Measurements from ENCODE around the gene SSUH2.
"Not testable (repeated sequence)": the region's sequence is repeated elsewhere in the genome, so short reads cannot be mapped to it uniquely, and the experiment has no call there.

The SSUH2 gene

DNA sequence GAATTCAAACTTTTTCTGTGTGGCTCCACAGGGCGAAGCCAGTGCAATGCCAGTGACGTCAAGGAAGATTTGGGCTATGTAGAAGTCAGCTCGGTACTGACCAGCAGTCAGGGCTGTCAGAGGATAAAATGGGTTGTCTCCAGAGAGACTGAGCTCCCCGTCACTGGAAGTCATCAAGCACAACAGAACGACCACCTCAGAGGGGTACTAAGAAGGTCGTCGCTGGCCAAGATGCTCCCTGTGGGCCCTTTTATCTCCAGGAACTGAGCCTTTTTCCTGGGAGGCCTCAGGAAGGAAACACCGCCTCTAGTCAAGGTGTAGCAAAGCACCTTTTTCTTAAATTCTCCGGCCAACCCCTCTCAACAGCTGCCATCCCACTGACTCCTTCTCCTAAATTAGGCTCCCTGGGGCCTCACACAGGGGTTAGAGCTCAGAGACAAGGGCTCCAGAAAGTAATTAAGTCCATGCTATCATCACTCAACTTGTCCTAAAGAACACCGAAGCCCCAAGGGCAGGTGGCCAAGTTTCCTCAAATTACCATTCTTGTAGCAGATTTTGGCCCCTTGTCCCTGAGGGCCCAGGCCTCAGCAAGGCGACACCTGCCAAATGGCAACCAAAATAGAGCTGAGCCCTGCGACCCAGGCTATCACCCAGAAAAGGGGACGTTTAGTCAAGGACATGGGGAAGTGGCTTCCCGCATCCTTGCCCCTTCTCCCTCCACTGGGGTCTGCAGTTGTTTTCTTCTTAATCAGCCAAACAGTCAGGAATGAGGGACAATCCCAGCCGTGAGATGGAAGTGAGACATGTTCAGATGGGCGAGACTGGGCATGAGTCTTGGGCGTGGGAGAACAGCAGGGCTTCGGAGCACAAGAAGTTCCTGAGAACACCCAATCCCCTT is 48.0 kb downstream of the SSUH2 start:
- Mint-ChIP-seq H3K27ac (no peak overlapping the region), H3K27me3 (no peaks in the 10 kb centered on the region), H3K9me3 (no peaks in the 10 kb centered on the region), H3K4me3 (no peak overlapping the region), H3K36me3 (ENCODE audit: low read depth) (no peaks in the 10 kb centered on the region), H3K4me1 (ENCODE audit: low read depth) (no peaks in the 10 kb centered on the region)
- no peak for DNase-seq

DNA sequence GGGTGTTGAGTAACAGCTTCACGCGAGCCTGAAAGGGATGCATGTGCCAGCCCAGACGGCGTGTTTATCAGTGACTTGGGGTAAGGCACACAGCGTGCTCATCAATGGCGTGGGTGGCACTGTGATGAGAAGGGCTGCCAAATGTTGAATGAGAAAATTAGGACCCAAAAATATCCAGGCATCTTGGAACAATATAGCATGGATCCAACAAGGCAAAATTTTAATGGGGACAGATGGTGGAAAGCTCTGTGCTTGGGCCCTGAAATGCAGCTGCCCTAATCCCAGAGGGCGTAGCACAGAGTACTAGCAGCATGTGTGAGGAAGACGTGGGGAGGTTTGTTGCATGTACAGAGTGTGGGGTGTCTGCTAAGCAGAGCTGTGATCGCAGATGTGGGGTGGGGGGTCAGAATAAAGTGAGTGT is 48.9 kb downstream of the SSUH2 start:
- no peaks in the 10 kb centered on the region for H3K9me3 Mint-ChIP-seq
- H3K4me3 Mint-ChIP-seq: no peak overlapping the region

DNA sequence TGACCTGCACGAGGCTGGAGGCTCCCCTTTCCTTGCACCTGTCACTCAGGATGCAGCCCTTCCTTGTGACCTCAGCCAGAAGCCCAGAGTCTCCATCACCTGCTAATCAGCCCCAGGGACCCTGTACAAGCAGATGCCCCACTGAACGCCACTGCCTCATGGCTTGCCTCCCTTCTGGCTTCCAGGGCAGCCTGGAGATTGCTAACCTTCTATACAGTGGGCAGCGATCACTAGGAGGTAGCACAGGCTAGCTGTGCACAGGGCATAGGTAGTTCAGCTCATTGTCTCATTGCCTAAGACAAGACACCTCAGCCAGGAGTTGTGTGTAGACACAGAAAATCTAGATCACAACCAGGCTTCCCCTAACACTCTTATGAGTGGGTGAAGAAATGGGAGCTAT is 49.3 kb downstream of the SSUH2 start:
- Mint-ChIP-seq H3K27me3 (no peaks in the 10 kb centered on the region), H3K4me1 (ENCODE audit: low read depth) (no peaks in the 10 kb centered on the region), H3K27ac (no peak overlapping the region), H3K36me3 (ENCODE audit: low read depth) (no peaks in the 10 kb centered on the region), H3K4me3 (no peak overlapping the region), H3K9me3 (no peaks in the 10 kb centered on the region)
- no peak for DNase-seq

More for the DNA sequence above, 48.9 kb downstream of the SSUH2 start:
- Mint-ChIP-seq H3K4me1 (ENCODE audit: low read depth) (no peaks in the 10 kb centered on the region), H3K36me3 (ENCODE audit: low read depth) (no peaks in the 10 kb centered on the region), H3K27me3 (no peaks in the 10 kb centered on the region), H3K27ac (no peak overlapping the region)
- no peak for DNase-seq

DNA sequence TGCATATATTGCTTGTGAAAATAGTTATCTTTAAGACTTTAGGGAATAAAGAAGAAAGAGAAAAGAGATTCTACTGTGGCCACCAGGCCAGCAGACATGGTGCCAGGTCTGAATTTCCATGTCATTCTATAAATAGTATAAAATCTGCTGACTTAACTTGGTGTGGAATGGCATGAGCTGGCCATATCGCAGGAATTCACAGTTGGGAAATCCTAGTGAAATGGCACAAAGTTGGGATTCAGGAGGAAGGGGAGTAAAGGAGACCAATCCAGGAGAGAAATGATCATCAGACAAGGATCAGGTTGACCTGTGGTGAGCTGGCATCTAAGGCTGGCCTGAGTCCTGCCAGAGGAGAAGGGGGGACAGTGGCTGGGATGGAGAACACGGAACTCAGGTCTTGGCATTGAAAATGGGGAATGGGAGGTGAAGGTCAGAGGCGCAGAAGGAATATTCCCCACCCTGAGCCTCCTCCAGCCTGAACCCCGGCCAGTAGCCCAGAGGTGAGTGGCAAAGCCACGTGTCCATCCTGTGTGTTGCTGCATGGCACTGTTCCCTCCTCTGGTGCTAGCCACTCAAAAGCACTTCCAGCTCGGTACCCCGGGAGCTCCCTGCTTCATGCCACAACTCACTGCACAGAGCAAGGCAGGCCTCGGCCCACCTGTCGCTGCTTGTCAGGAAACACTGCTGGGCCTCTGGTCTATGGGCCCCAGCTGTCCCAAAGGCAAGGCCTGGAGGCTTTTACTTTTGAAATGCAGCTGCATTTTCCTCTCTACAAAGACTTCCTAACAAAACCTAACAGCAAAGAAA is 51.4 kb downstream of the SSUH2 start:
- Mint-ChIP-seq H3K27ac (no peak overlapping the region), H3K9me3 (no peaks in the 10 kb centered on the region), H3K4me1 (ENCODE audit: low read depth) (no peaks in the 10 kb centered on the region), H3K4me3 (no peak overlapping the region), H3K27me3 (no peaks in the 10 kb centered on the region), H3K36me3 (ENCODE audit: low read depth) (no peaks in the 10 kb centered on the region)
- no peak for DNase-seq

DNA sequence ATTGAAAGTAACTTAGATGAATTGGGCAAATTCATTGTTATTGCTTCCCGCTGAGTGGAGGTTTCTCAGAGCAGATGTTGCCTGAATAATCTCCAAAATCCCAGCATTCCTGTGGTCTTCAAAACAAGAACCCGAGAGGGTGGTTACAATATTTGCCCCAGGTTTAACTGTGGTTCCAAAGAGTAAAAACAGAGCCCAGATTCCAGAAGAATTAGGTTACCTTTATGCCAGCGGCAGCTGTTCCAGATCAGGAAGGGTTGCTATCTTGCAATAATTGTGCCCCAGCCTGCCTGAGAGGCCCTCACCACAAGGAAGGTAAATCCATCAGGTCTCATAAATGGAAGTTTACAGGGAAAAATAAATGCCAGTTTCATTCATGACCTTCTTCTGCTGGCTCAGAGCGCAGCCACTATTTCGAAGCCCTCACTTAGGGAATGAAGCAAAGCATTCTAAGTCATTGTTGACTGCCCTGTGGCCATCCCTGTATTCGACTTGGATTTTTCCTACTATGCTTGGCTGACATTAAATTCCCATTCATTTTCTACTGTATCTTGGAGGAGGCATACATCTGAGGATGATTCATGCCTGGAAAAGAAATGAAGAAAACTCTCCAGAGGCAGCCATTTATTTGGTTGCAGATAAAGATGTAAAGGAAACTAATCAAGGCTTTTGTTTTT is 54.6 kb downstream of the SSUH2 start:
- no peak for DNase-seq
- no peaks in the 10 kb centered on the region for H3K4me1 Mint-ChIP-seq (ENCODE audit: low read depth)
- H3K9me3 Mint-ChIP-seq: no peaks in the 10 kb centered on the region
- H3K27me3 Mint-ChIP-seq: no peaks in the 10 kb centered on the region
- H3K4me3 Mint-ChIP-seq: no peak overlapping the region
- no peaks in the 10 kb centered on the region for H3K36me3 Mint-ChIP-seq (ENCODE audit: low read depth)
- no peak overlapping the region for H3K27ac Mint-ChIP-seq

DNA sequence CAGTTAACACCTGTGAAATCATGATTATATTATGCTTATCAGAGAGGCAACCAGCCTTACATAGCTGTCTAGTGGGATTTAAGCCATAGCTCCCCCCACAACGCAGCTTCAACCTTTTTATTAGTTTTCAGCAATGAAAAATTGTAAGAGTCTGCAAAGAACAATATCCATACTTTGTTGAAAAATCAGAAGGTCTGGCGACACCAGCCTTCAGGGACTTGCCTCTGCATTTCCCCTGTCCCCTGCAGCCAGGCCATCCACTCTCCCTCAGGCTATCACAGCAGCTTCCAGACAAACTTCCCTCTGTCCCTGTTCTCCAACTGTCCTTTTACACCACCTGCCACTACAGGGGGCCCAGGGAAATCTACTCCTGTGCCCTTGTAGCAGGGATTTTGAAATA is 59.9 kb downstream of the SSUH2 start:
- H3K36me3 Mint-ChIP-seq (ENCODE audit: low read depth): no peaks in the 10 kb centered on the region
- no peaks in the 10 kb centered on the region for H3K9me3 Mint-ChIP-seq
- H3K27ac Mint-ChIP-seq: no peak overlapping the region
- H3K27me3 Mint-ChIP-seq: peaks cover 3% of the 10 kb centered on the region
- DNase-seq: no peak
- no peaks in the 10 kb centered on the region for H3K4me1 Mint-ChIP-seq (ENCODE audit: low read depth)
- no peak overlapping the region for H3K4me3 Mint-ChIP-seq

DNA sequence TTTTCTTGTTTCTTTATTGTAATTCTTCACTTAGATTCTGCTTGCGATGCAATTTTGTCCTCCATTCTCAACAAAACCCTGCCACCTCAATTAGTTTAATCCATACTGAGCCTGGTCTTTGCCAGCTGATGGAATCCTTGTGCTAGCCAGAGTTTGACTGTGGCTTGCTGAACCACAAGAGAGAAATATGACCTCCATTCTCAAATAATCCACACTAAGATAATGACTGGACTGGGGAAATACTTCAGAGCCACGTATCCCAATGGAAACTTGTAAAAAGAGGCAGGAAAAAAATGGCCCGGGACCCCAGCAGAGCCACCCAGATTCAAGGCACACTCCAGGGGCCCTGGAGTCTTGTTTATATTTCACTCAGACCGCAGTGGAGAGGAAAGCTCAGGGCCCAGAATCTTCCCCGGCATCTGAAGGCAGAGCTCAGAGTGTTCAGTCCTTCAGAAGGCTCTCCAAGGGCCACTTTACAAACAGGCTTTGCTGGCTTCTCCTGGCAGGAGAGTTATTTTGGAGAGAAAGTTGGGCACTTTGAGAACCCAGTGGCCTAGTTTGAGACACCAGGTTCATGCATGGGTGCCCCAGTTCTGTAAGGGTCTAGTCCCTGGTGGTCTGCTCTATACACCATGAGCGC is 62.7 kb downstream of the SSUH2 start:
- Mint-ChIP-seq H3K4me3 (no peak overlapping the region), H3K4me1 (ENCODE audit: low read depth) (no peaks in the 10 kb centered on the region), H3K9me3 (no peaks in the 10 kb centered on the region), H3K27ac (no peak overlapping the region), H3K27me3 (peaks cover 3% of the 10 kb centered on the region), H3K36me3 (ENCODE audit: low read depth) (no peaks in the 10 kb centered on the region)
- DNase-seq: no peak

DNA sequence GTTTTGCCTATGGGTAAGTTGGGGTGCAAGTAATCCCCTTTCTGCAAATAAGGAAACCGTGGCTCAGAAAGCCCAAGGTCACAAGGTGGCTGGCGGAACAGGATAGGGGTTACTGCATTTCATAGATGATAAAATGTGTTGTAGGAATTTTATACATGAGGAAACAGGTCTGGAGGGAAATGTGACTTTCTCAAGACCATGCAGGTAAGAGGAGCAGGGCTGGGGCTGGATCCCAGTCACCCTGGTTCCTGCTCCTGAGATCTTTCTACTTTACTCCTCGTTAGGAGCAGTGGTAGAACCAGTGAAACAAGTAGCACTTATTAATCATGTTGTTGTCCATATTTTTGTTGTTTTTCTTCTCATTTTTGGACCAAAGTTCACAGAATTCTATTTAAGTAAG is 63.2 kb downstream of the SSUH2 start:
- Mint-ChIP-seq H3K27ac (no peak overlapping the region), H3K4me1 (ENCODE audit: low read depth) (no peaks in the 10 kb centered on the region), H3K9me3 (no peaks in the 10 kb centered on the region), H3K27me3 (peaks cover 3% of the 10 kb centered on the region), H3K36me3 (ENCODE audit: low read depth) (no peaks in the 10 kb centered on the region), H3K4me3 (no peak overlapping the region)
- DNase-seq: no peak

DNA sequence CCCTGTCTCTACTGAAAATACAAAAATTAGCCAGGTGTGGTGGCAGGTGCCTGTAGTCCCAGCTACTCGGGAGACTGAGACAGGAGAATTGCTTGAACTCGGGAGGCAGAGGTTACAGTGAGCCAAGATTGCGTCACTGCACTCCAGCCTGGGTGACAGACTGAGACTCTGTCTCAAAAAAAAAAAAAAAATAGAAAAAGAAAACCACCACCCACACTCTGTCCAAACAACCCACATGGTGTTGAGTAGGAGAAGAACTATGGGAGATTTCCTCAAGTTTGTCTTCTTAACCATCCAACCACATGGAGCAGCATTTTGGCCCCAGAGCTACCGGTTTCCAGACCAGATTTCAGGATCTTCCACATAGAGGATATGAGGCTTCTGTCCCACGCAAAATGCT is 64.2 kb downstream of the SSUH2 start:
- not testable (repeated sequence) for H3K36me3 Mint-ChIP-seq (ENCODE audit: low read depth); H3K4me1 Mint-ChIP-seq (ENCODE audit: low read depth); H3K9me3 Mint-ChIP-seq; H3K27ac Mint-ChIP-seq; H3K4me3 Mint-ChIP-seq; DNase-seq; H3K27me3 Mint-ChIP-seq

DNA sequence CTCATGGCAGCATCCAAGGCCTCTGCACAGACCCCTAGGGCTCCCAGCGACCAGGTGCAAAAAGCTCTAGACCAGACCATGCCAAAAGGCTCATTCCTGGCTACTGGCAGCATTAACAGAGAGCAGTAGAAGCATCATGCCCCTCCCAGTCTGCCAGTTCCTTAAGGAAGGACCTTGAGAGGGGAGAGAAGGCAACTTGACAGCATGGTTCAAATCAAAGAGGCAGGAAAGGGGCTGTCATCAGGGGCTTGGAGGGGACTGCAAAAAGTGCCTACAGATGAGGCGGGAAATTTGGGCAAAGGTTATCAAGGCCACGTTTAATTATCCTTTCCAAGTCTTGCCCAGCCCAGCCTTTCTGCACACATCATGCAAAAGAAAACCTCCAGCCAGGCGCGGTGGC is 64.7 kb downstream of the SSUH2 start:
- peaks cover 3% of the 10 kb centered on the region for H3K27me3 Mint-ChIP-seq
- no peaks in the 10 kb centered on the region for H3K36me3 Mint-ChIP-seq (ENCODE audit: low read depth)
- no peak for DNase-seq
- H3K4me3 Mint-ChIP-seq: no peak overlapping the region
- no peaks in the 10 kb centered on the region for H3K9me3 Mint-ChIP-seq
- no peaks in the 10 kb centered on the region for H3K4me1 Mint-ChIP-seq (ENCODE audit: low read depth)
- no peak overlapping the region for H3K27ac Mint-ChIP-seq

DNA sequence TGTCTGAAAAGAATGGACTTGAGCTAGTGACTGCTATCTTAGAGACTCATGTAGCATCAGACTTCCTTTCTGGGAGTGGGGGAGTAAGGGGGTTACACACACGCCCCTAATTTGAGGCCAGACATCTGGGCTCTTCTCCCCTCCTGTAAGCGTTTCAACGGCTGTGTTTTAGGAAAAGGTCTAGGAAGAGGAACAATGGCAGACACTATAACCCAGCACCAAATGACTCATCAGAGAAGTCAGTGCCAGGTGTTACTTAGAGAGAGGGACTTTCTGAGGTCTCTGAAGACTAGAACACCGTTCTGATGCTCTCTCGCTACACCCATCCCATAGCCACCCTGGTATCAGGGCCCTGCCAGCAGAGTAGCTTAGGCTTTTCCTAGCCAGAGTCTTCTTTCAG is 65.5 kb downstream of the SSUH2 start:
- no peak overlapping the region for H3K27ac Mint-ChIP-seq
- no peak overlapping the region for H3K4me3 Mint-ChIP-seq
- no peaks in the 10 kb centered on the region for H3K4me1 Mint-ChIP-seq (ENCODE audit: low read depth)
- H3K27me3 Mint-ChIP-seq: no peaks in the 10 kb centered on the region
- no peaks in the 10 kb centered on the region for H3K9me3 Mint-ChIP-seq
- no peak for DNase-seq
- H3K36me3 Mint-ChIP-seq (ENCODE audit: low read depth): no peaks in the 10 kb centered on the region

DNA sequence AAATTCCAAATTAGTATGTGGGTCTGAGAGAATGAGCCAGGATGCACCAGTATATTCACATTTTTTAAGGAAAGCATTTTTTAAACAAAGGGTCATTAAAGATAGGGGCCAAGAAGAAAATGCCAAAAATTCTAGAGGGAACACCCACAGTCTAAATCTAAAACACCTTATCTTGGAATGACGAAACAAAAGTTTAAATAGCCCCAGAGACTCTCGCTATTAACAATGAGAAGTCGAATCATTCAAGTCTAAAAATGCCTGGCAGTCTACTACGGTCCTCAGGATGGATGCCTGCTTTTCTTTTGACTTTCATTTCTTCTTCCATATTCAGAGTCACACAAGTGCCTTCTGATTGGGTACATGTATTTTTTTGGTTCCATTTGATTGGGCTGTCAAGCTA is 66.3 kb downstream of the SSUH2 start:
- Mint-ChIP-seq H3K27ac (no peak overlapping the region), H3K4me1 (ENCODE audit: low read depth) (no peaks in the 10 kb centered on the region), H3K9me3 (no peaks in the 10 kb centered on the region), H3K4me3 (no peak overlapping the region), H3K27me3 (no peaks in the 10 kb centered on the region), H3K36me3 (ENCODE audit: low read depth) (no peaks in the 10 kb centered on the region)
- DNase-seq: no peak

DNA sequence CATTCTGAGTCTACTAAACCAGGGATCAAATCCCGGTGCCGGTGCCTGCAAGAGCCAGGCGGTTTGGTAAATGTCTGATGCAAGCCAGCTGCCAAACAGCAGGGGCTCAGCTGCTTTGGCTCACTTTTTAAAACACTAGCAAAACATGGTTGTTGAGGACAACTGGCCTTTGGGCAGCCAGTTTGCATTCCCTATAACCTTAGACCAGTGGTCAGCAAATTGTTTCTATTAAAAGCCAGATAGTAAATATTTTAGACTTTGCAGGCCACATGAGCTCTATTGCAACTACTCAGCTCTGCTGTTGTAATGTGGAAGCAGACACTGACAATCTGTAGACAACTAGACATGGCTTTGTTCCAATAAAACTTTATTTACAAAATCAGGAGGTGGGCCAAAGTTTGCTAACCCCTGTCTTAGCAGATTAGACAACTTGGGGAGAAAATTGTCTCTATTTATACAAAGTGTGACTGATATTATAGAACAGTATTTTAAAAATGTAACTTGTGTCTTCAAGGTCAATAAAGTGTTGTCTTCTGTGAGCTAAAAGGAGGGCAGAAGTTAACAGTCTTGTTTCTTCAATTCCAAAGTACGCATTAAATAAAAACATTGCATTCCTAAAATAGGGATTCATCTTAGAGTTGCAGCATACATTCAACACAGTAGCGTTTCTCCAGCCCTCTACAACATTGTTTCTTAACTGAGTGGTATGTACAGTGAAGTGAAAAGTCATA is 67.6 kb downstream of the SSUH2 start:
- Mint-ChIP-seq H3K4me3 (no peak overlapping the region), H3K4me1 (ENCODE audit: low read depth) (no peaks in the 10 kb centered on the region), H3K36me3 (ENCODE audit: low read depth) (no peaks in the 10 kb centered on the region), H3K27me3 (no peaks in the 10 kb centered on the region), H3K27ac (no peak overlapping the region), H3K9me3 (no peaks in the 10 kb centered on the region)
- DNase-seq: no peak

DNA sequence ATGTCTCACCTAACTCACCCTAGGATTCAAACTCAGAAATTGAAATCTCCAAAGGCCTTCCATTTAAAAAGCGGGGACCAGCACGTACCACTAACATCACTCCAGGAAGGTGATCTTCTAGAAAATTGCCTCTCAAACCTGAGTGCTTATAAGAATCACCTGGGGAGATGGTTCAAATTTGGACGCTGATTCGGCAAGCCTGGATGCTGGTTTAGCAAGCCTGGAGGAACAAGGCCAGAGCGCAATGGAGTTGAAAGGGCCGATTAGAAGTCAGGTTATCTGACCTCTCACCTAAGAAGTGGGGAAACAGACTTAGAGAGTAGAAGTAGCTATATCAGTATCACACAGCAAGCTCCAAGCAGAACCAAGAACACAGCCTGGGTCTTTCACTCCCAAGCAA is 68.2 kb downstream of the SSUH2 start:
- no peak overlapping the region for H3K27ac Mint-ChIP-seq
- DNase-seq: no peak
- H3K36me3 Mint-ChIP-seq (ENCODE audit: low read depth): no peaks in the 10 kb centered on the region
- no peaks in the 10 kb centered on the region for H3K9me3 Mint-ChIP-seq
- H3K4me1 Mint-ChIP-seq (ENCODE audit: low read depth): peaks cover 3% of the 10 kb centered on the region
- H3K27me3 Mint-ChIP-seq: no peaks in the 10 kb centered on the region
- H3K4me3 Mint-ChIP-seq: no peak overlapping the region

Measured in activated T-cell treated with anti-CD3 and anti-CD28 coated beads, Interleukin-2, amount 50 U/mL, for 24 hours (primary cell).